Measurements from ENCODE around the gene NFIL3. TPM values are rescaled to one million over a fixed set of nuclear protein-coding genes. Genes with fewer than 3 reads are reported as not detected.

Gene NFIL3
- polyA plus RNA-seq, 1 donor from 2014 or later, result 31.6 TPM

GRCh38 chr9:91386765-91387164 is 36.9 kb downstream of the NFIL3 start:
- no peak for TF ChIP-seq POLR2AphosphoS5 (IDR thresholded peaks at IDR 0.05)
- no peak for TF ChIP-seq RAD21 (conservative IDR thresholded peaks at IDR 0.05)
- no peak for TF ChIP-seq EZH2 (IDR thresholded peaks at IDR 0.05; ENCODE audit: borderline replicate concordance, insufficient read depth, low read length, poor library complexity, severe bottlenecking)
- TF ChIP-seq SMC3 (conservative IDR thresholded peaks at IDR 0.05; ENCODE audit: poor library complexity), result no peak
- no peak for TF ChIP-seq TAF1 (IDR thresholded peaks at IDR 0.05; ENCODE audit: low read depth)
- no peak for TF ChIP-seq EP300 (conservative IDR thresholded peaks at IDR 0.05; ENCODE audit: poor library complexity, severe bottlenecking)
- no peak for TF ChIP-seq REST (IDR thresholded peaks at IDR 0.05; ENCODE audit: borderline replicate concordance)
- no peak for TF ChIP-seq MXI1 (conservative IDR thresholded peaks at IDR 0.05; ENCODE audit: poor library complexity, severe bottlenecking)
- TF ChIP-seq CTCF (IDR thresholded peaks at IDR 0.05; ENCODE audit: poor library complexity, severe bottlenecking), result no peak
- Histone ChIP-seq H3K9me3 (ENCODE audit: low read length) (no peaks in the 10 kb centered on the region), H3K27ac (ENCODE audit: low read length) (no peak overlapping the region), H3F3A (ENCODE audit: insufficient read depth, low read length, poor library complexity, severe bottlenecking) (no peaks in the 10 kb centered on the region), H2AFZ (ENCODE audit: low read depth, low read length) (no peak overlapping the region), H3K4me3 (ENCODE audit: low read length) (no peak overlapping the region), H3K79me2 (replicated peaks; ENCODE audit: insufficient read depth, low read length) (no peaks in the 10 kb centered on the region), H3K36me3 (ENCODE audit: insufficient read depth, low read length) (no peaks in the 10 kb centered on the region), H3K9me2 (ENCODE audit: insufficient read depth, low read length) (no peaks in the 10 kb centered on the region), H3K4me2 (ENCODE audit: low read length) (no peak overlapping the region), H4K20me1 (ENCODE audit: insufficient read depth) (no peaks in the 10 kb centered on the region), H3K27me3 (ENCODE audit: insufficient read depth, low read depth, low read length) (no peaks in the 10 kb centered on the region), H3K9ac (ENCODE audit: low read length) (no peak overlapping the region)

GRCh38 chr9:91384954-91385353 is 38.7 kb downstream of the NFIL3 start:
- H3K9ac ChIP-seq (ENCODE audit: low read length), result no peak overlapping the region
- H3K27me3 ChIP-seq (ENCODE audit: insufficient read depth, low read depth, low read length), result no peaks in the 10 kb centered on the region
- no peaks in the 10 kb centered on the region for H3K9me3 ChIP-seq (ENCODE audit: low read length)
- H3K4me3 ChIP-seq (ENCODE audit: low read length), result no peak overlapping the region
- no peak overlapping the region for H2AFZ ChIP-seq (ENCODE audit: low read depth, low read length)
- no peak overlapping the region for H3K4me2 ChIP-seq (ENCODE audit: low read length)
- H4K20me1 ChIP-seq (ENCODE audit: insufficient read depth), result no peaks in the 10 kb centered on the region
- no peak overlapping the region for H3K27ac ChIP-seq (ENCODE audit: low read length)
- no peaks in the 10 kb centered on the region for H3K79me2 ChIP-seq (replicated peaks; ENCODE audit: insufficient read depth, low read length)
- H3K9me2 ChIP-seq (ENCODE audit: insufficient read depth, low read length), result no peaks in the 10 kb centered on the region
- H3K36me3 ChIP-seq (ENCODE audit: insufficient read depth, low read length), result no peaks in the 10 kb centered on the region
- no peaks in the 10 kb centered on the region for H3F3A ChIP-seq (ENCODE audit: insufficient read depth, low read length, poor library complexity, severe bottlenecking)
- TF ChIP-seq POLR2AphosphoS5 (IDR thresholded peaks at IDR 0.05) (no peak), CTCF (IDR thresholded peaks at IDR 0.05; ENCODE audit: poor library complexity, severe bottlenecking) (no peak), SMC3 (conservative IDR thresholded peaks at IDR 0.05; ENCODE audit: poor library complexity) (no peak), RAD21 (conservative IDR thresholded peaks at IDR 0.05) (no peak), EP300 (conservative IDR thresholded peaks at IDR 0.05; ENCODE audit: poor library complexity, severe bottlenecking) (no peak), REST (IDR thresholded peaks at IDR 0.05; ENCODE audit: borderline replicate concordance) (no peak), TAF1 (IDR thresholded peaks at IDR 0.05; ENCODE audit: low read depth) (no peak), EZH2 (IDR thresholded peaks at IDR 0.05; ENCODE audit: borderline replicate concordance, insufficient read depth, low read length, poor library complexity, severe bottlenecking) (no peak), MXI1 (conservative IDR thresholded peaks at IDR 0.05; ENCODE audit: poor library complexity, severe bottlenecking) (no peak)
